Measurements from ENCODE around the gene FAM210A. TPM values are rescaled to one million over a fixed set of nuclear protein-coding genes. Genes with fewer than 3 reads are reported as not detected.

FAM210A gene
- total RNA-seq, 1 experiment from 2014 or later, result 26.2 TPM

DNA sequence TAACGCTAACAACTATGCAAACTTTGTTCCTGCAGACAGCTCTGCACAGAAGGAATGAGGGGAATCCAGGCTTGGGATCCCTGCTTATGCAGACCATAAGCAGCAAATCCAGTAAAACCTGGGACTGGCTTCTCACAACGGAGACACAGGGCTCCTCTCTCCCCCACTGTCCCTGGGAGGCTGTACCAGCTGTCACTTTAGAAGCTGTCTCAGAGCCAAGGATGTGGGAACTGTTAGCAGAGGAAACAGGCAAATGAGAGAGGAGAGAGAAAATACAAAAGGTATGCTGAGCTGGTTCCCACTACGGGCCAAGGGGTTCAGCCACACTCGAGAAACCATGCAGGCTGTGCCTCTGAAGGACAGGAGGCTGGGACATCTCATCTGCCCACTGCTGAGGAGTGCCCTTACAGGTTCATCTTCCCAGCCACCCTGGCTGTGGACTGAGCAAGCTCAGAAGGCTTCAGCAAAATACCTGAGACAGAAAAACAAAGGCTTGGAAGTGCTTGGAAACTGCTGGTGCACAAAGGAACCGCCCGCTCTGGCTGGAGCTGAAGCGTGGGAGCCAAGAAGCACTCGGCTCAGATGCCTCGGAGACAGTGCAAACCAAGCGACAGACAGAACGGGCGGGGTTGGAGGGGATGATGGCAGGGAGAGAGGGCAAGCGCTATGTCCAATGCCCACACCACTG is 72.5 kb downstream of the FAM210A start:
- H3K79me2 ChIP-seq (ENCODE audit: insufficient read depth, low read length), result no peaks in the 10 kb centered on the region
- ChIA-PET CTCF (no interaction called here), RAD21 (ENCODE audit: low non-redundant PET in 1 of 2, low total read pairs in 2 of 2, uncharacterized antibody in 2 of 2, unreplicated experiment in 2 of 2) (no interaction called here), POLR2A (interaction anchor here (0.6 kb wide), 1 partner anchor 10 kb away, joined by 3 read pairs; no protein-coding TSS in a partner anchor)
- no peak overlapping the region for H3K27ac ChIP-seq (ENCODE audit: low read depth, low read length)
- H3K27me3 ChIP-seq (ENCODE audit: insufficient read depth, low read length), result no peaks in the 10 kb centered on the region
- no peak overlapping the region for H2AFZ ChIP-seq (ENCODE audit: low read depth, low read length, poor library complexity, severe bottlenecking)
- H3K36me3 ChIP-seq (ENCODE audit: control insufficient read depth in 1 of 2, insufficient read depth in 2 of 2, low read length in 2 of 2), result no peaks in the 10 kb centered on the region
- H3K9me2 ChIP-seq (ENCODE audit: insufficient read depth), result no peaks in the 10 kb centered on the region
- H4K20me1 ChIP-seq (ENCODE audit: insufficient read depth), result no peaks in the 10 kb centered on the region
- DNase-seq (ENCODE audit: low read depth, low spot score) (no peak), ATAC-seq (no peak)
- H3K9ac ChIP-seq (ENCODE audit: low read length), result no peak overlapping the region
- intact Hi-C loops (cut with micrococcal nuclease), result no loop called here
- H3K4me3 ChIP-seq (replicated peaks in 1 of 2; ENCODE audit: low read depth in 1 of 2, low read length in 2 of 2), result no peak overlapping the region
- no peak for TF ChIP-seq POLR2AphosphoS5 (IDR thresholded peaks at IDR 0.05; ENCODE audit: low read depth, low read length)
- TF ChIP-seq POLR2A (IDR thresholded peaks at IDR 0.05; ENCODE audit: borderline replicate concordance, extremely low read depth, insufficient read depth, insufficient read length), result no peak
- TF ChIP-seq, protein P1, sequence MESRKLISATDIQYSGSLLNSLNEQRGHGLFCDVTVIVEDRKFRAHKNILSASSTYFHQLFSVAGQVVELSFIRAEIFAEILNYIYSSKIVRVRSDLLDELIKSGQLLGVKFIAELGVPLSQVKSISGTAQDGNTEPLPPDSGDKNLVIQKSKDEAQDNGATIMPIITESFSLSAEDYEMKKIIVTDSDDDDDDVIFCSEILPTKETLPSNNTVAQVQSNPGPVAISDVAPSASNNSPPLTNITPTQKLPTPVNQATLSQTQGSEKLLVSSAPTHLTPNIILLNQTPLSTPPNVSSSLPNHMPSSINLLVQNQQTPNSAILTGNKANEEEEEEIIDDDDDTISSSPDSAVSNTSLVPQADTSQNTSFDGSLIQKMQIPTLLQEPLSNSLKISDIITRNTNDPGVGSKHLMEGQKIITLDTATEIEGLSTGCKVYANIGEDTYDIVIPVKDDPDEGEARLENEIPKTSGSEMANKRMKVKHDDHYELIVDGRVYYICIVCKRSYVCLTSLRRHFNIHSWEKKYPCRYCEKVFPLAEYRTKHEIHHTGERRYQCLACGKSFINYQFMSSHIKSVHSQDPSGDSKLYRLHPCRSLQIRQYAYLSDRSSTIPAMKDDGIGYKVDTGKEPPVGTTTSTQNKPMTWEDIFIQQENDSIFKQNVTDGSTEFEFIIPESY (IDR thresholded peaks at IDR 0.05; ENCODE audit: extremely low read depth, insufficient replicate concordance, low read length), result no peak
- no peak for TF ChIP-seq SRF (IDR thresholded peaks at IDR 0.05; ENCODE audit: low read depth)
- TF ChIP-seq ELF1 (IDR thresholded peaks at IDR 0.05; ENCODE audit: borderline replicate concordance, low read depth), result no peak
- TF ChIP-seq YY1 (IDR thresholded peaks at IDR 0.05; ENCODE audit: extremely low read depth, insufficient replicate concordance, low read depth, low read length), result no peak
- no TSS peak for BruUV-seq (replicated peaks)
- no peaks in the 10 kb centered on the region for H3K4me1 ChIP-seq (ENCODE audit: control insufficient read depth in 1 of 2, insufficient read depth in 2 of 2, low read length in 2 of 2)
- no peak overlapping the region for H3K4me2 ChIP-seq (ENCODE audit: low read length)
- no peaks in the 10 kb centered on the region for H3K9me3 ChIP-seq (ENCODE audit: control insufficient read depth in 1 of 2, insufficient read depth in 1 of 2, low read depth in 1 of 2, low read length in 2 of 2)

All from HCT116 (cell line).